Left cardiac atrium (tissue), 4 donors: ENCODE data around the gene TFRC. TPM values are rescaled to one million over a fixed set of nuclear protein-coding genes. Genes with fewer than 3 reads are reported as not detected.
"Not testable (repeated sequence)": the region's sequence is repeated elsewhere in the genome, so short reads cannot be mapped to it uniquely, and the experiment has no call there.

Experiments
- ATAC-seq, 2 donors: fragments of 200-7000 bp; cut with Tn5 transposase; one replicate each; pipeline ENCODE4 v1.9.1; 2020; ENCODE audit warnings: mild to moderate bottlenecking in 2 of 2, moderate library complexity in 2 of 2
- DNase-seq: peaks from one replicate; pipeline ENCODE4 v3.0.0-alpha.2; 2020
- intact Hi-C, 2 donors: fragments of 100-400 bp; cut with DNase I; formaldehyde crosslinking; loops; one replicate each; pipeline versions ENCODE4 v1.14.1 to v1.15.1; 2022 to 2023
- total RNA-seq, 2 donors: library from RNA; stranded (reverse); fragmentation: NEBNext Ultra II Directional; extraction: Animal tissue kit (Norgen Biotek cat#: 25700); gene quantifications; one replicate each; pipeline ENCODE4 v1.2.1, GENCODE V29; 2021
- donor health status: DM: no; HTN: yes; CAD: no.
- donor health status: DM: no; HTN: yes; CAD: no; lungs with severe emphysema.
- donor health status: DM: yes; HTN: yes; CAD: no.
- donor health status: Dilated cardiomyopathy.

The TFRC gene
- total RNA-seq, 2 donors from 2014 or later, result 63.7 to 256 TPM

DNA sequence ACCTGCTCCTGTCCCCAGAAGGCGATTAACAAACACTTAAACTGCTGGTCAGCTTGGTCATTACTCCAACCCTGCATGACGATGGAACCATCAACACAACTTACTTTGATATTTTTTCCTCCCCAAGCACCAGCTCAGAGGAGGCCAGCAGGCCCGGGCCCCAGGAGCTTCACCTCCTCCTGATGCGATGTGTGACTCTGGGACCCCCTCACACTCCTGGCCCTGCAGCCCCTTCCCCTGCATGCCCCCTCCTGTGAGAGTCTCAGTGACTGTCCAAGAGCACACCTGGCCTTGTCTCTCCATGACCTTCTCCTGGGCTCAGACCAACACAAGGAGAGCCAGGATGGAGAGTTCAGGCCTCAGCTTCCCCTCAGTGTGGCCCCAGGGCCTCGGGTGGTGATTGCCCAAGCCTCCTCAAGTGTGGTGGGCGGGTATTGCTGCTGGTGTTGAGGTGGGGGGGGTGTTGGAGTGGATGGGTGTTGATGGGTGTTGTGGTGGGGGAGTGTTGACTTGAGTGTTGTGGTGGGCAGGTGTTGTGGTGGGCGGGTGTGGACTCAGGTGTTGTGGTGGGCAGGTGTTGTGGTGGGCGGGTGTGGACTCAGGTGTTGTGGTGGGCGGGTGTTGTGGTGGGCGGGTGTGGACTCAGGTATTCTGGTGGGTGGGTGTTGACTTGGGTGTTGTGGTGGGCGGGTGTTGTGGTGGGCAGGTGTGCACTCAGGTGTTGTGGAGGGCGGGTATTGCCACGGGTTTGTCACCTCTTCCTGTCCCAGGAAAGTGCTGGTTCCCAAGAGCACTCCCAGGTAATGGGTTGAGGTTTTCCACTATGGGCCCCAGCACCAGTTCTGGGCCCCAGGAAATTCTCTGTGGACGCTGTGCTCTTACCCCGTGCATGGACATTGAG lies 68.1 kb downstream of the TFRC start:
- no peak for ATAC-seq
- intact Hi-C loops, result no loop called here

DNA sequence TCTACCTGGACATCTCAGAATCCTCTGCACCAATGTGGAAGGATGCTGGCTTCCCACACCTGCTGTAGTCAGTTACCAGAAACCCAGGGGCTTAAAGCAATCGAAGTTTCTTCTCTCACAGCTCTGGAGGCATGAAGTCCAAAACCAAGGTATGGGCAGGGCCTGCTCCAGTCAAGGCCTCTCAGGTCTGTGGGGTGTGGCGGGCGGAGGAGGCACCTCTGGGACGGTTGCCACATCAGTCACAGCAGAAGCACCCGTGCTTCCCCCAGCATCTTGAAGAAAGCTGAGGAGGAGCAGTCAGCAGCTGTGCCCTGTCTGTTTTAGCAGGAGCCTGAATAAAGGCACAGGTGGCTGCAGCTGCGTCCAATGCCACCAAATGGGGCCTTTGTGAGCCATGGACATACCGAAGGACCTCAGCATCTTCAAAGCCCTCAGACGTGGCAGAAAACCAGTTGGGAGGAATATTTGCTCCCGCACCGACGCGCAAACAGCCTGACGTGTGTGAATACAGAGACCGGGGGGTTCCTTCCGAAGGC lies 68.9 kb downstream of the TFRC start:
- ATAC-seq (peak in 1 of 2 donors; percentile 55), DNase-seq (no peak)
- intact Hi-C loops, result no loop called here

More for the DNA sequence above, 68.1 kb downstream of the TFRC start:
- DNase-seq, result no peak

DNA sequence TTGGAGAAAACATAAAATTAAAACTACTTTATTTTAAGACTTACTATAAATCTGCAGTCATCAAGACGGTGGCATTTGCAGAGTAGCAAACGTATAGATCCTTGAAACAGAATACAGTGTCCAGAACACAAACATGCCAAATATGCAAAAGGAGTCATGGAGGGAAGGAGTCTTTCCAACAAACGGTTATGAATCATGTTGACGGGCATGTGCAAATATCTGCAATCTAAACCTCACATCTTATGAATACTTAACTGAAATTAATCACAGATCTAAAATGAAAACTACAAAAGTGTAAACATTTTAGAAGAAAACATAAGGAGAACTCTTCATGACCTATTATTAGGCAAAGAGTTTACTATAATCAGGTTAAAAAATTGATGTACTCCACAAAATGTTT lies 69.4 kb downstream of the TFRC start:
- ATAC-seq (no peak), DNase-seq (no peak)
- intact Hi-C loops, result no loop called here

DNA sequence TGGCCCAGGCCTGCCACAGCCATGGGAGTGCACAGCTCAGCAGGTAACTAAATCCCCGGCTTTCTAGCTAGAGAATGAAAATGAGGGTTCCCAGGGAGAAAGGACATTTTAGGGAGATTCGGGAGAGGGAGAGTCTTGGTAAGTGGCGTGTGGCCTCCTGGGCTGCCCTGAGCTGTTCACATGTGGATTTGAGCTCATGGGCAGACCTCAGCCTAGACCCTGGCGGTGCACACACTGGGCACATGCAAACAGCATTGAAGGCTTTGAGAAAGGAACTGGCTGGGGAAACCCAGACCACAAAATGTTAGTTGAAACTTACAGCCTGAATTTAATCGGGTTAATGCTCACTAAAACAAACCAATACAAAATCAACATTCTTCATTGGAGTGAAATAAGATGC lies 72.4 kb downstream of the TFRC start:
- intact Hi-C loops, result no loop called here
- DNase-seq, result no peak

DNA sequence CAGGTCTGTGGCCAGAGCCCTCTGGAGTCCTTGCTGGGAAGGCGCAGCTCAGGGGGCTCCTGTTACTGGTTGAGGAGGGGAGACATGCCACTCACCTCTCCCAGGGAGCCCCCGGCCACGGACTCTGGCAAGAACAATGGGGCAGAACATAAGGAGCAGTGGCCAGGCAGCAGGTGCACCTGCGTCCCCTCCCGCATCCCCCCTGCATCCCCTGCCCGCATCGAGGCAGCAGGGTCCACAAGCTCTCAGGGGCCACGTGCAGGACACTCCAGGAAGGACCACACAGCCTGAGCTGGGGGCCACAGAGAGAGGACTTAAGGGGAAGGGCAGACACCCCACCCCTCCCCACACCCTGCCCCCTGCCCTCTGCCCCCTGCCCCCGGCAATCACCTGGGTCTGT lies 73.0 kb downstream of the TFRC start:
- ATAC-seq (no peak), DNase-seq (no peak)
- intact Hi-C loops, result no loop called here

More for the DNA sequence above, 72.4 kb downstream of the TFRC start:
- ATAC-seq, result no peak

DNA sequence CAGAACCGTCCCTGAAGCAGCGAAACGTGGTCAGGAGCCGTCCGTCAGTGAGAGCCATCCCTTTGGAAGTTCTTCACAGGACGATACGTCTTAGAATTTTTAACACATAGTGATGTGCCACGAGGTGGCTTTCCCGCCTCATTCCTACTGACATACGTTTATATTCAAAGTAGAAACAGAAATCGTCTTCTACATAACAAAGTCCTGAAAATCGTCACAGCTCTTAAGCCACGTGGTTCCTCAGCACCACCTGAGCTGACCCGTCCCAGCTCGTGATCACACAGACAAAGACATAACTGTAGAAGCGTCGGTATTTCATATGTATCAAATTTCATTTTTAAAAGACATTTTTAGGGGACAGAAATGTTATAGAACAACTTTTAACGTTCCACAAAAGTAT lies 73.5 kb downstream of the TFRC start:
- no peak for ATAC-seq
- intact Hi-C loops, result no loop called here
- DNase-seq, result no peak

DNA sequence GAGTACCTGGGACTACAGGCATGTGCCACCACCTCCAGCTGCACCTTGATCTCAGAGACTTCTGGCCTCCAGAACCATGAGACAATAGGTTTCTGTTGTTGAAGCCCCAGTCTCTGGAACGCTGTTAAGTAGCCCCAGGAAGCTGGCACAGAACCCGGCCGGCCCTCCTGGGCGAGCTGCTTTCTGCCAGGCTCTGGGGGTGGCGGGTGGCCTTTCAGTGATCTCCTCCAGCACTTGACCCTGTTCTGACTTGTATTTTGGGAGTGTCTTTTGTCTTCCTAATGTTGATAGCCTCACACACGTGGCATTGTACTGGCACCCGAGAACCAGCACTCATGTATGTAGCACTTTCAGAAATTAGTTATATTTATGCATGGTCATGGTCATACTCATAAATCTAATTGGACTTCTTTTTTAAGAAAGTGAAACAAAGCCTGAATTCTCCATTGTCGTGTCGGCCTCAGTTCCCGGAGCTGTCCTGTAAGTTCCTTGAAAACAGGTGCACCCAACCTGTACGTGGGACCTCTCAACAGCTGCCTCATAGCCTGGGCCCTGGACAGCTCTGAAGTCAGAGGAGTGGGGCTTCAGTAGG lies 74.0 kb downstream of the TFRC start:
- DNase-seq, result no peak
- intact Hi-C loops, result no loop called here
- ATAC-seq, result no peak

DNA sequence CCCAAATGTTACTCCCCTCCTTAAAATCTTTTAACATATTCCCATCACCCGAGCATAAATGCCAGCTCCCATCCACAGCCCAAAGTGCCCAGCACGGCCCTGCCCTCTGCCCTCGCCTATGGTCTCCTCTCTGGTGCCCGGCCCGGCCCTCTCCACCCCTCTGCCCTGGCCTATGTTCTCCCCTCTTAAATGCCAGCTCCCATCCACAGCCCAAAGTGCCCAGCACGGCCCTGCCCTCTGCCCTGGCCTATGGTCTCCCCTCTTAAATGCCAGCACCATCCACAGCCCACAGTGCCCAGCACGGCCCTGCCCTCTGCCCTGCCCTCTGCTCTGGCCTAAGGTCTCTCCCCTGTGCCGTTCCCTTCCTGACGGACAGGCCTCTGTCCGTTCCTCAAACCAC lies 76.6 kb downstream of the TFRC start:
- intact Hi-C loops, ATAC-seq, DNase-seq: not testable (repeated sequence)

DNA sequence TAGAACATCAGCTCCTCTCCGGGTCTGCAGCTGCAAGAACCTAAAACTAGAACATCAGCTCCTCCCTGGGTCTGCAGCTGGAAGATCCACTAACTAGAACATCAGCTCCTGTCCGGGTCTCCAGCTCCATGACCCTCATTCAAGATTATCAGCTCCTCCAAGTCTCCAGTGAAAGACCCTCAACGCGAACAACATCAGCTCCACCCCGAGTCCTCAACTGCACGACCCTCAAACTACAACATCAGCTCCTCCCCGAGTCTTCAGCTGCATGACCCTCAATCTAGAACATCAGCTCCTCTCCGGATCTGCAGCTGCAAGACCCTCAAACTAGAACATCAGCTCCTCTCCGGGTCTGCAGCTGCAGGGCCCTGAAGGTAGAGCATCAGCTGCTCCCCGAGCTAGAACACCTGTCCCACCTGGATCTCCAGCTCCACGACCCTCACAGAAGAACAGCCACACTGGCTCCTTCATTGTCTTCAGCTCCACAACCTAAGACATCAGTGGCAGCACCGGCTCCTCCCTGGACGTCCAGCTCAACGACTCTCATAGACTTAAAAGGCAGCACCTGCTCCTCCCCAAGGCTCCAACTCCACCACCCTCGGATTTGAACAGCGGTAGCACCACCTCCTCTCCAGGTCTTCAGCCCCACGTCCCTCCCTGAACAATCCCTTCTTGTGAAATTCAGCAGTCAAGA lies 77.4 kb downstream of the TFRC start:
- ATAC-seq, intact Hi-C loops, DNase-seq: not testable (repeated sequence)

DNA sequence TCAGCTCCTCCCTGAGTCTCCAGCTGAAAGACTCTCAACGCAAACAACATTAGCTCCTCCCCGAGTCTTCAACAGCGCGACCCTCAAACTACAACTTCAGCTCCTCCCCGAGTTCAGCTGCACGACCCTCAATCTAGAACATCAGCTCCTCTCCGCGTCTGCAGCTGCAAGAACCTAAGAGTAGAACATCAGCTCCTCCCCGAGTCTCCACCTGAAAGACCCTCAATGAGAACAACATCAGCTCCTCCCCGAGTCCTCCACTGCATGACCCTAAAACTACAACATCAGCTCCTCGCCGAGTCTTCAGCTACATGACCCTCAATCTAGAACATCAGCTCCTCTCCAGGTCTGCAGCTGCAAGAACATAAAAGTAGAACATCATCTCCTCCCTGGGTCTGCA lies 78.3 kb downstream of the TFRC start:
- intact Hi-C loops, result no loop called here
- no peak for ATAC-seq
- DNase-seq, result no peak

DNA sequence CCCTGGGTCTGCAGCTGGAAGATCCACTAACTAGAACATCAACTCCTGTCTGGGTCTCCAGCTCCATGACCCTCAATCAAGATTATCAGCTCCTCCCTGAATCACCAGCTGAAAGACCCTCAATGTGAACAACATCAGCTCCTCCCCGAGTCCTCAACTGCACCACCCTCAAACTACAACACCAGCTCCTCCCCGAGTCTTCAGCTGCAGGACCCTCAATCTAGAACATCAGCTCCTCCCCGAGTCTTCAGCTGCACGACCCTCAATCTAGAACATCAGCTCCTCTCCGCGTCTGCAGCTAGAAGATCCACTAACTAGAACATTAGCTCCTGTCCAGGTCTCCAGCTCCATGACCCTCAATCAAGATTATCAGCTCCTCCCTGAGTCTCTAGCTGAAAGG lies 79.2 kb downstream of the TFRC start:
- ATAC-seq, intact Hi-C loops, DNase-seq: not testable (repeated sequence)

DNA sequence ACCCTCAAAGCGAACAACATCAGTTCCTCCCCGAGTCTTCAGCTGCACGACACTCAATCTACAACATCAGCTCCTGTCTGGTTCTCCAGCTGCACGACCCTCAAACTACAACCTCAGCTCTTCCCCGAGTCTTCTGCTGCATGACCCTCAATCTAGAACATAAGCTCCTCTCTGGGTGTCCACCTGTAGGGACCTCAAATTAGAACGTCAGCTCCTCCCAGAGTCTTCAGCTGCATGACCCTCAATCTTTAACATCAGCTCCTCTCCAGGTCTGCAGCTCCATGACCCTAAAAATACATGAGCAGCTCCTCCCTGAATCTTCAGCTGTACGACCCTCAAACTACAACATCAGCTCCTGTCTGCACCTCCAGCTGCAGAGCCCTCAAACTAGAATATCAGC lies 80.7 kb downstream of the TFRC start:
- DNase-seq, ATAC-seq, intact Hi-C loops: not testable (repeated sequence)

DNA sequence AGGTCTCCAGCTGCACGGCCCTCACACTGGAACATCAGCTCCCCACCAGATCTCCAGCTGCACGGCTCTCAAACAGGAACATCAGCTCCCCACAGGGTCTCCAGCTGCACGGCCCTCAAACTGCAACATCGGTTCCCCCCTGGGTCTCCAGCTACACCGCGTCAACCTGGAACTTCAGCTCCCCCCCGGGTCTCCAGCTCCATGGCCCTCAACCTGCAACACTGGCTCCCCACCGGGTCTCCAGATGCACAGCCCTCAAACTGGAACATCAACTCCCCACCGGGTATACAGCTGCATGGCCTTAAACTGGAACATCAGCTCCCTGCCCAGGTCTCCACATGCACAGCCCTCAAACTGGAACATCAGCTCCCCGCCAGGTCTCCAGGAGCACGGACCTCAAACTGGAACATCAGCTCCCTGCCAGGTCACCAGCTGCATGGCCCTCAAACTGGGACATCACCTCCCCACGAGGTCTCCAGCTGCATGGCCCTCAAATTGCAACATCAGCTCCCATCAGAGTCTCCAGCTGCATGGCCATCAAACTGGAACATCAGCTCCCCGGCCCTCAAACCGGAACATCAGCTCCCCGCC lies 81.4 kb downstream of the TFRC start:
- DNase-seq, intact Hi-C loops, ATAC-seq: not testable (repeated sequence)

DNA sequence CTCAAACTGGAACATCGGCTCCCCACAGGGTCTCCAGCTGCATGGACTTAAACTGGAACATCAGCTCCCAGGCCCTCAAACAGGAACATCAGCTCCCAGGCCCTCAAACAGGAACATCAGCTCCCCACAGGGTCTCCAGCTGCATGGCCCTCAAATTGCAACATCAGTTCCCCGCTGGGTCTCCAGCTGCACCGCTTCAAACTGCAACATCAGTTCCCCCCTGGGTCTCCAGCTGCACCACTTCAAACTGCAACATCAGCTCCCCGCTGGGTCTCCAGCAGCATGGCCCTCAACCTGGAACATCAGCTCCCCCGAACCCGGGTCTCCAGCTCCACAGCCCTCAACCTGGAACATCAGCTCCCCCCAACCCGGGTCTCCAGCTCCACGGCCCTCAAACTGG lies 82.0 kb downstream of the TFRC start:
- intact Hi-C loops, result no loop called here
- ATAC-seq, result no peak
- no peak for DNase-seq

Other genes starting within 250 kb of the TFRC start
- 10 to 100 TPM; 47.6 to 50.4 TPM for gene TNK2, start 173.5 kb downstream of the TFRC start, total RNA-seq
- not detected for gene ZDHHC19, start 129.3 kb upstream of the TFRC start, total RNA-seq
- gene SLC51A, start 134.4 kb upstream of the TFRC start, total RNA-seq, result under 1 TPM; 0.32 to 0.50 TPM
- 10 to 100 TPM; 71.7 to 83.9 TPM for gene PCYT1A, start 205.6 kb upstream of the TFRC start, total RNA-seq
- 1 to 10 TPM; 3.5 to 4.3 TPM for gene DYNLT2B, start 236.2 kb upstream of the TFRC start, total RNA-seq